Body of pancreas (tissue), 4 donors: ENCODE measurements around the gene KRTAP4-11.
"Not testable (repeated sequence)": the region's sequence is repeated elsewhere in the genome, so short reads cannot be mapped to it uniquely, and the experiment has no call there.

Experiments
- CTCF ChIP-seq, 7 experiments: fragments of 450-650 bp in 4 of 7; fragments of 200-600 bp in 3 of 7; sonication (generic) in 3 of 7; IDR thresholded peaks; one replicate each; pipeline ENCODE4 v1.5.1; 2016 to 2019; ENCODE audit warnings: antibody characterized with exemption in 7 of 7
- POLR2A ChIP-seq, 3 donors: fragments of 450-650 bp; IDR thresholded peaks; one replicate each; pipeline ENCODE4 v1.6.1; 2016; ENCODE audit warnings: antibody characterized with exemption in 3 of 3, mild to moderate bottlenecking in 2 of 3

- TF ChIP-seq CTCF, POLR2A (IDR thresholded peaks at IDR 0.05): not testable (repeated sequence)
Observed at GRCh38 chr17:41160190-41160589, 42.0 kb upstream of the KRTAP4-11 start.
